Activated CD8-positive, alpha-beta memory T cell treated with anti-CD3 and anti-CD28 coated beads for 24 hours (primary cell): ENCODE results near the gene MLEC.

Experiments used
- DNase-seq: peaks from one replicate; pipeline ENCODE4 v3.0.0-alpha.2; 2020

MLEC gene

DNA sequence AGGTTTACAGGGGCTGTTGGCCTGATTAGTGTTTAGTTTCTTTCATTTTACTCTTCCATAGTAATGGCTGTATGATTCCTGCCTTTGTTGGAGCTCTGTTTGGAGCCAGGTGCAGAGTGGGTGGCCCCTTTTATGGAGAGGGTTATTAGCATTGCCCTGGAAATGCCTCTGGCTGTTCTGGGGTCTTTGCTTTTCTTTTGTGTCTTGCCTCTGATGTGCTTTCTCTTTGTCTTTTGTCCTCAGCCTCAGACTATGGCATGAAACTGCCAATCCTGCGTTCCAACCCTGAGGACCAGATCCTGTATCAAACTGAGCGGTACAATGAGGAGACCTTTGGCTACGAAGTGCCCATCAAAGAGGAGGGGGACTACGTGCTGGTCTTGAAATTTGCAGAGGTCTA is 6.9 kb downstream of the MLEC start:
- DNase-seq = no peak

DNA sequence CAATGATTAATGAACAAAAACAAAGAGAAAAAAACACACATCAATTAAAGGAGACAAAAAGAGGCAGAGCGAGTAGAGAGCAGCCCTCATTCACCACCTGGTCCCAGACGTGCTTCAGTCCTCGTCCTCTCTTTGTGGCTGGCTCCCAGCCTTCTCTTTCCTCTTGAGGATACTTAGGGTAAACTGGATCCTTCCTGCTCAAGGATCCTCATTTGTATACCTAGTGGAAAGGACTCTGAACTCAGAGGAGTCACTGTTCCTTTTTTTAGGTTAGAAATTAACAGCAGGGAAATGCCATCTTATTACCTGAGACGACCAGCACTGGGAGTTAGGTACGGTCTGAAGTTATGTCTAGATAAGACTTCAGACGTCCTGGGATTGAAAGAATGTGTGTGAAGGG is 9.7 kb downstream of the MLEC start:
- DNase-seq = no peak

DNA sequence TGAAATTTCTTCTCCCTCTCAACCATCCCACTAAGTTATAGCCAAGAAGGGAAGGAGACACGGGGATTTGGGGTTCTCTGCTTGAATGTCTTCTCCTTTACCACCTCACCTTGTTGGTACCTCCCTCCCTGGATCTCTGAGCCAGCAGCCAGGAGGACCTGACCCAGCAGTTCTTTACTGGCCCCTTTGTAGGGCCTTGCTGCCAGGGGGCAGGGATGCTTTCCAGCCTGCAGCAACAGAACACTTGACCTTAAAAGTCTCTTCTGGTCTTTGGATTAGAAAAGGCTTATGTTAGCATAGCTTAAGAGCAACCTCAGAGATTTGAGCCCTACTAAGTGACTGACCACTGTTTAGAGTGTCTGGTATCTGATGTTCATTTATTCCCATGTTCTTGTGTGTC is 10.4 kb downstream of the MLEC start:
- no peak for DNase-seq

- DNase-seq = no peak
These were observed 11.7 kb downstream of the MLEC start for GRCh38 chr12:120698665-120699064.

DNA sequence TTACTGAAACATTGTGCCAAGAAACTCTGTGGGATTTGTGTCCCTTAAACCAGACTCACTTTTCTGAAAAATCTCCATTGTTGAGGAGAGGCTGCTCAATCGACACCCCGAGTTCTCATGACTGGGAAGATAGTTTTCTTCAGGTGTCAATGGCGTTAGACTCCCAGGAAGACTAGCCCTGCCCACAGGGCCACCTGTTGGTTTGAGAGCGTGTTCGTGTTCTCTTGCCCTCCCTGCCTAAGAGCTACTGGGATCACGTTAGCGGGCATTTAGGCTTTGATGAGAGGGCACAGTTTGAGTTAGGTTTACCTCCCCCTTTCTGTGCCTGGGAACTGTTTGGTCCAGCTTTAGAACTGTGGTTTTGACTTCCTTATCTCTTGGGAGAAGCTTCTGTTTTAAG is 12.6 kb downstream of the MLEC start:
- no peak for DNase-seq

- no peak for DNase-seq
These were observed 13.9 kb downstream of the MLEC start for GRCh38 chr12:120700886-120701285.

GRCh38 chr12:120702637-120703036 is 15.7 kb downstream of the MLEC start:
- DNase-seq = no peak

DNA sequence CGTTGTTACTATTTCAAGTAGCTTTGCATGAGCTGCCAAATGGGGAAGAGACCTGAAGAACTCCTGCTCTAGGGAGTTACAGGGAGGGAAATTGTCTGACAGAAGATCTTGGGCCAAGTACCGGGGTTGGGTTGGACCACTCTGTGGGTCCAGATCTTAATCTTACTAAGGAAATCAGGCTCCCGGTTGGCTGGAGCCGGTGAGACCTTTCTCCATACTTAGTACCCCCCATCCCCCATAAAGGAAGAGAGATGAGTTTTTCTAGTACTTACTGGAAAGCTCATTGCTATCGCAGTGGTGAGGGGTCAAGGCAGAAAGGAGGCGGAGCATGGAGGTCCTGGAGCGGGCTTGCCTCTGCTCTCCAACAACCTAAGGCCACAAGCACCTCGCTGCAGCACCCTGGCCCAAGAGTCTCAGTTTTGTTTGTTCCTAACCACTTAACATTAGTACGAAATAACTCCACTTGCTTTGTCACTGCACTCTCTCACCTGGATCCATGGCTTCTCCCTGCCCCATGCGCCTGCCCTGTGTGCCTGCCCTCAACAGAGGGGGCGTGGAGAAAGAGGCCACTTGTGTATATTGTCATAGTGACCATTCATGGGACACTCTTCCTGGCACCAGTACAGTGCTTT is 16.5 kb downstream of the MLEC start:
- DNase-seq = no peak

DNA sequence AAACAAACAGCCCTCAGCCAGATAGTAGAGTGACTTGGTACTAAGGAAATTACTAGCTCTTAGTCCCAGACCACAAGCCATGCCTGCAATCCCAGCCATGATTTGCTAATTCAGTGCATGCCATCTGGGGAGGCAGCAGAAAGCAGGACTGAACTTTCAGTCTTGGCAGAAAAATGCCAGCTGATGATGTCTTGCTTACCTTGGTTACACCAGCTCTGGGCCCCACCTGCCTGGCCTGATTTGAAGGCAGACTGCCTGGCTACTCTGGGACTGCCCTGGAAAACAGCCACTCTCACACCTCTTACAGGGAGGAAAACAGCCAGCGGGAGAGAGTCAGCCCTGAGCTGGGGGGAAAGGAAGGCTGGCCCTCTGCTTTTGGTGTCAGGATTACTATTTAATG is 18.7 kb downstream of the MLEC start:
- DNase-seq = no peak

DNA sequence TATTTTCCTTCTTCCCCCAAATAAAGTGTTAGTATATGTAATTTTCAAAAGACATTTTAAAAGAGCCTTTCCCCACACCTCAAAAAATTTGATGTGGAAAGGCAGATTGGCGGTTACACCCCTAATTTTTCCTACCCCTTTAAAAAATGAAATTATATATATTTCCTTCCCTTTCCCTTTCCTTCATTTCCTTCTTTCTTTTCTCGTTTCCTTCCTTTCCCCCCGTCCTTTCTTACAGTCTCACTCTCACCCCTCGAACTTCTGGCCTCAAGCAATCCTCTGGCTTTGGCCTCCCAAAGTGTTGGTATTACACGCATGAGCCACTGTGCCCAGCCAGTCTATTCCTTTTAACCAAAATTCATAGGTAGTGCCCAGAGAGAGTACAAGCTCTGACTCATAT is 19.1 kb downstream of the MLEC start:
- no peak for DNase-seq

DNA sequence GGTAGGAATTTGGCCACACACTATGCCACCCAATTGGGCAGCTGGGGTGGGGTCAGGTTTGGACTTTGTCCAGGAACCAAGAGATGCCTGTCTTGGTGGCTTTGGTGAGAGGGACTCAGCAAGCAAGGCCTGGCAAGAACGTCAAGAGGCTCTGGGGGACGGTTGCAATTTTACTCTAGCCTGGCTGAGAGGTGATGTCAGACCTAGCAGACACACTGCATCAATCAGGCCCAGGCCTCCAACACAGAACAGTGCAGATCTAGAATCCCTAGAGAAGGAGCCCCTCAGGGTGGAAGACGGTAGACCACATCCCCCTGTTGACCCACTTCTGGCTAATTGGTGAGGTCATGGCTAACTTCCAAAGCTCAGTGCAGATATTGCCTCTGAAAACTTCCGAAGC is 21.7 kb downstream of the MLEC start:
- DNase-seq = no peak

DNA sequence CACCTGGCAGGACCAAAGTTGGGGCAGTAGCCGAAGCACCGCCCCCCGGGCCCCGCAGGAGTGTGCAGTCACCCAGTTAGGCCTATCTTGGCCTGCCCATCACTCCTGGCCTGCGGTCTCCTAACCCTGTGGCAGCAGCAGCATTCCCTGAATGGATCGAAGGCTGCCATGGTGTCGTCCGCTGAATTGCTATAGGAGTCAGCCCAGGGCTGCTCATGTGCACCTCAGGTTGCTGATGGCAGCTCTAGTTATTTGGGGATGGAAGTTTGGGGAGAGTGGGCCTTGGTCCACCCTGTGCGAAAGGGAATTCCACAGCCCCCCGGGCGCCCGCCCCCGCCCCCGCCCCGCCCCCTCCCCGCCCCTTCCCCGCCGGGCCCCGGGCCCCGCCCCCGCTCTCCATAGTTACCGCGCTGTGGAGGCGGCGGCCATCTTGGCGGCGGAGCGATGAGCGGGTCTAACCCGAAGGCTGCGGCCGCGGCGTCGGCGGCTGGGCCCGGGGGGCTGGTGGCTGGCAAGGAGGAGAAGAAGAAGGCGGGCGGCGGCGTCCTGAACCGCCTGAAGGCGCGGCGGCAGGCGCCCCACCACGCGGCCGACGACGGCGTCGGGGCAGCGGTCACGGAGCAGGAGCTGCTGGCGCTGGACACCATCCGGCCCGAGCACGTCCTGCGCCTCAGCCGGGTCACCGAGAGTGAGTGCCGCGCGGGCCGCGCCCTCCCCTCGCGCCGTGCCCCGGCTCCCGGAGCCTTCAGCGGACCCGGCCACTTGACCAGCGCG is 23.3 kb downstream of the MLEC start, which contains the start of gene UNC119B:
TSS of gene UNC119B (plus strand) at position 428 of the 774 bp plus-strand sequence. CDS start at position 445, 17 bp downstream.
- DNase-seq = peak; percentile 88

DNA sequence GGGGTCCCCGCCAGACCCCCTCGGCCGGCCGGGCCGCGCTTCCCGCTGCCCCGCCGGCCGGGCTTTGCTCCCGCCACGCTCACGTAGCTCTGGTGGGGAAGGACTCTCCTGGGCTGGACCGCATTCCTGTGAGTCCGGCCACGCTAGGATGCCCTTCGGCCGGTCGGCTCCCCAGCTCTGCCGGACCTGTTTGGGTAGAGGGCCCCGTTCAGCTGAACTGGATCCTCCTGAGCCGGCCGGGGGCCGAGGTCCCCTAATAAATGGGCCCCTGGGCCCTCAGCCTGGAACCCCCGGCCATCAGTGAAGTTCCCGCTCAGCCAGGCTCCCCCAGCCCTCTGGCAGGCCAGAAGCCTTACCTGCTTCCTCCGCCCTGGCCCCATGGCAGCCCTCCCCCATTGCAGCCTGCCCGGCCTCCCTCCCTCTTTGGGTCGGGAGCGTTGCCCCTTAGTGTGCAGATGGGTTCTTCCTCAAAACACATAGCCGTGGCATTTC is 23.9 kb downstream of the MLEC start:
- peak; percentile 73 for DNase-seq

GRCh38 chr12:120711411-120711810 is 24.5 kb downstream of the MLEC start:
- no peak for DNase-seq

DNA sequence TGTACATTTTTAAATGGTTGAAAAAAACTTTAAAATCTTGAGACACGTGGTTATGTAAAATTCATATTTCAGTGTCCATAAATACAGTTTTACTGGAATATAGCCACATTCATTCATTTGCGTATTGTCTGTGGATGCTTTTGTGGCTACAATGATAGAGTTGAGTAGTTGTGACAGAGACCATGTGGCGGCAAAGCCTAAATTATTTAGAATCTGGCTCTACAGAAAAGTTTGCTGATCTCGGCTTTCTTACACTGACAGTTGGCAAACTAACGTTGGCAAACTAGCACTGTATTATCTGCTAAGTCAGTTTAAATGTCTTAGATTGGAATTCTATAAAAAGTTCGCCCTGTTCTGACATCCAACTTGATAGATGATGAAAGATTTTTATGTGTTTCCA is 25.7 kb downstream of the MLEC start:
- no peak for DNase-seq

DNA sequence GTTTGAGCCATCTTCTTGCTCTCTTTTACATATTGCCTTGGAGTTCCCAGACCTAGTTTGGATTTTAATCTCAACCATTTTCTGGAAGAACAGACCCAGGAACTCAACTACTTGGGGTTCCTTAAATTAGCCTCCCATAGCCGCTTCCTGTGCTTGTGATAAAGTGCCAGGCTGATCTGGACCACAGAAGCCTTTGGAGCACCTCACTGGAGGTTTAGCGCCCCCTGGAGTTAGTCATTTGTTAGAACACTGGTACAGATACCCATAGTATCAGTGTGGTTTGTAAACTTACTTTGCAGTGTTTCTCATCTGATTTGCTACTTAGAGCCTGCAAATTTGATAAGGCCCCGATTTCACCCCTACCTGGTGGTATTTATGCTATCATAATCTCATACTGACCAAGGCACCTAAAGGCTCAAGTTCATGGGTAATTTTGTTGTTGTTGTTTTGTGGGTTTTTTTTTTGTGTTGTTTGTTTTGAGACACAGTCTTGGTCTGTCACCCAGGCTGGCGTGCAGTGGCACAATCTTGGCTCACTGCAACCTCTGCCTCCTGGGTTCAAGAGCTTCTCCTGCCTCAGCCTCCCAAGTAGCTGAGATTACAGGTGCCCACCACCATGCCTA is 27.0 kb downstream of the MLEC start:
- peak; percentile 74 for DNase-seq

DNA sequence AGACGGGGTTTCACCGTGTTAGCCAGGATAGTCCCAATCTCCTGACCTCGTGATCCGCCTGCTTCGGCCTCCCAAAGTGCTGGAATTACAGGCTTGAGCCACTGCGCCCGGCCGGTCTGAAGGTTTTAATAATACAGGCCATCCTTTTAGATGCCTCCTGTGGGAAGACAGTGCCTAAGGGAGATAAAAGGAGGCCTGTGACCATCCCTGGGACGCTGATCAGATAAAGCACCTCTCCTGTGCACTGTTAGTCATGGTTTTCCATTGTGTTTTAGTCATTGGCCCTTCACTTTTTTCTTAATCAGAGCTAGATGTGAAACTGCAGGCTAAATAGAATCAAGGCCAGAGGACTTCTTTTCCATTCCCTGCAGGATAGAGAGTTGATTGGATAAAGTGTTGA is 31.1 kb downstream of the MLEC start:
- no peak for DNase-seq

GRCh38 chr12:120719072-120719471 is 32.1 kb downstream of the MLEC start:
- DNase-seq = no peak

DNA sequence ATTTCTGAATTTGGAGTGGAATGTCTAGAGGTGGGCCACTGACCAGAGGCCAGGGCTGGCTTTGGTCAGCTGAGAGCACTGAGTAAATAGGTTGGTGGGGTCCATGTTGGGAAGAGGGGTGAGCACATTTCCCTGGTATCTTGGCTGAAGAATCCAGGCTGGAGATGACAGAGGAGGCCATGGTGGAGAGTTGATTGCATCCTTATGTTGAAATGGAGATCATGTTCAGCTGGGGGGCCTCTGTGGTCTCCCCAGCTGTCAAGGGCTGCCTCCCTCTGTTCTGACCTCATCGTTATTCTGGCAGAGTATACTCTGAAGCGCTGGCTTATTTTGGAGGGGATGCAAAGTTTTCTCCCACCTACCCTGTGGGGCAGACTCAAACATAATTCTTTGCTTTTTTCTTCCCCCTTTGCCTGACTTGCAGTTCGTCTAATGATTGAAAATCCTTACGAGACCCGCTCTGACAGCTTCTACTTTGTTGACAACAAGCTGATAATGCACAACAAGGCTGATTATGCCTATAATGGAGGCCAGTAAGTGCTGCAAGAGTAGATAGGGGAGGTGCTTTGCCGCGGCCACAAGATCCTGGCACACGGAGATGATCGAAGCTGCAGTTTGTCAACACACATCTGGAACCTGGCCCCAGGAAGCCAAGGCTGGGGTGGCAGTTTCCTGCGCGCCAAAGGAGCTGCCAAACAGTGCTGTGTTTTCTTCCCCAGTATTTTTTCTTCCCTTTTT is 32.7 kb downstream of the MLEC start:
- DNase-seq = no peak

- DNase-seq = no peak
These were observed 33.5 kb downstream of the MLEC start for GRCh38 chr12:120720234-120720986.

DNA sequence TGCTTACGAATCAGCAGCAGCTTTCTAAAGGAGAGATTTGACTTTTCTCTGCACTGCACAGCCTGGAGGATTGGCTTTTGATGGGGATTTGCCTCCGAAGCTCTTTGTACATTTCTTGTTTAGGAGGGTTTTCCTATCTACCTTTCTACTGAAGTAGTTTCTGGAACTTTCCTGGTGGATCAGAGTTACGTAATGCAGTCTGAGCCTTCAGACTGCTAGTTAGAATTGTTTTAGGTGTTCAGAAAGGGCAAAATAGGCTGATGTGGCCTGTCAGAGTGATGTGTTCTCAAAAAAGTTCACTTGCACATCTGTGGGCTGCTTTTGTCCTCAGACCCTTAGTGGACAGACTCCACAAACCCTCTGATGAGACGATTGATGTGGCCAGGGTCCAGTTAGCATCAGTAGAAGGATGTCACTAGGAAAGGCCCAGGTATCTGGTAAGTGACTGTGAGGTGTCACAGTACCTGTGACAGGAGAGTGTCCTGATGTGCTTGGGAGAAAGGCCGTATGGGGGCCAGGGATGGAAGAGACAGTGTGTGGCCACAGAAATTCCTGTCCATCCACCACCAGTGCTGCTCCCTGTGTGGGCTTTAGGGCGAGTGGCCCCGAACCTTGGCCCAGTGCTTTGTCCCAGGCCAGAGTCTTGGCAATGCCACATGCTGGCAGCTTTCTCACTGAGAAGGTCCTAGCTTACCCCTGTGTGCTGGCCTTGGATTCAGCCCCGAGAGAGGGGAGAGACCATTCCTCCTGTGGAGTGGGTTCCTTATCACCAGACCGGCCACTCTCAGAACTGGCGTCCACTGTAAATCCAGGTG is 34.2 kb downstream of the MLEC start:
- no peak for DNase-seq

- DNase-seq = no peak
These were observed 34.9 kb downstream of the MLEC start for GRCh38 chr12:120721866-120722265.
